HT1080 (cell line): Measurements from ENCODE around the gene KCNIP1. TPM values are rescaled to one million over a fixed set of nuclear protein-coding genes. Genes with fewer than 3 reads are reported as not detected.

ENCODE experiments used
- DNase-seq: peaks from one replicate; pipeline ENCODE4 v3.0.0-alpha.2; 2015; ENCODE audit warnings: low read depth
- polyA plus RNA-seq, 2 experiments: library from polyadenylated mRNA; depleted of rRNA; stranded (reverse); fragments of >200 nt; gene quantifications; 2 replicates each; pipeline ENCODE4 v1.2.3, GENCODE V29; 2015
- total RNA-seq: library from RNA; depleted of rRNA; stranded (reverse); fragments of >200 nt; shearing (Covaris generic); gene quantifications from 2 replicates; pipeline ENCODE4 v1.2.3, GENCODE V29; 2014; rRNA removed

The KCNIP1 gene
- not detected in 2 replicates for total RNA-seq
- polyA plus RNA-seq (2015; cell fraction: cytosol; rRNA removed): not detected in 2 replicates
- not detected in 2 replicates for polyA plus RNA-seq (2015; cell fraction: nucleus; rRNA removed)

- no peak for DNase-seq
Observed at GRCh38 chr5:170503990-170504596, at the start of gene KCNIP1. Gene KCNIP1 (plus strand): TSS chr5:170504020.

GRCh38 chr5:170463426-170463825, 40.4 kb upstream of the KCNIP1 start:
- no peak for DNase-seq

GRCh38 chr5:170464280-170465127, 39.3 kb upstream of the KCNIP1 start:
- no peak for DNase-seq

DNA sequence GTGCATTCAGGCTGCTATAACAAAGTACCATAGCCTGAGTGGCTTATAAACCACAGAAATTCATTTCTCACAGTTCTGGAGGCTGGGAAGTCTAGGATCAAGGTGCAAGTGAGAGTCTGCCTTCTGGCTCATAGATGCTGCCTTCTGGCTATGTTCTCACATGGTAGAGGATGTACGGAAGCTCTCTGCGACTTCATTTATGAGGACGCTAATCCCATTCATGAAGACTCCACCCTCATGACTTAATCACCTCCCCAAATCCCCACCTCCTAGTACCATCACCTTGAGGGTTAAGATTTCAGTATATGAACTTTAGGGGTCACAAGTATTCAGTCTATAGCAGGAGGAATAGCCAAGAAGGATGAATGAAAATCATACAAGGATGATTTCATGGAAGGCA, 37.3 kb upstream of the KCNIP1 start:
- DNase-seq: no peak

- DNase-seq: peak; percentile 93
Observed at GRCh38 chr5:170466988-170467707, 36.7 kb upstream of the KCNIP1 start.

- DNase-seq: no peak
Observed at GRCh38 chr5:170468633-170469285, 35.1 kb upstream of the KCNIP1 start.

DNA sequence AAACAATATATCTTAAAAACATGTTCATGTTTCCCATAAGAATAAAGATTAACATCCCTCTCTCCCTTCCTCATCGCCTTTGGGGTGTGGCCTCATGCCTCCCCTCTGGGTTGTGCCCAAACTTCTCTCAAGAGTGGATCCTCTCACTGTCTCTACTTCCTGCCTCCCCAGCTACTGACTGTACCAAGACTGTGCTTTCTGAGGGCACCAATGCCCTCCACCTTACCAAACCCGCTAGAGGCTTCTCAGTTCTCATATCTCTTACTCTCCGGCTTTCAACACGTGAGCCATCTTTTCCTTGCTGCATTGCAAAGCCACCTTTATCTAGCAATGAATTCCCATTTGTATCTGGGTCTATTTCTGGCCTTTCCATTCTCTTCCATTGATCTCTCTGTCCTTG, 34.4 kb upstream of the KCNIP1 start:
- no peak for DNase-seq

GRCh38 chr5:170470275-170470674, 33.5 kb upstream of the KCNIP1 start:
- DNase-seq: no peak

GRCh38 chr5:170470808-170471404, 32.9 kb upstream of the KCNIP1 start:
- no peak for DNase-seq

- DNase-seq: no peak
Observed at GRCh38 chr5:170471551-170472178, 32.2 kb upstream of the KCNIP1 start.

- DNase-seq: no peak
Observed at GRCh38 chr5:170473642-170474041, 30.2 kb upstream of the KCNIP1 start.

- DNase-seq: no peak
Observed at GRCh38 chr5:170474489-170475274, 29.1 kb upstream of the KCNIP1 start.

- DNase-seq: no peak
Observed at GRCh38 chr5:170475294-170476000, 28.4 kb upstream of the KCNIP1 start.

DNA sequence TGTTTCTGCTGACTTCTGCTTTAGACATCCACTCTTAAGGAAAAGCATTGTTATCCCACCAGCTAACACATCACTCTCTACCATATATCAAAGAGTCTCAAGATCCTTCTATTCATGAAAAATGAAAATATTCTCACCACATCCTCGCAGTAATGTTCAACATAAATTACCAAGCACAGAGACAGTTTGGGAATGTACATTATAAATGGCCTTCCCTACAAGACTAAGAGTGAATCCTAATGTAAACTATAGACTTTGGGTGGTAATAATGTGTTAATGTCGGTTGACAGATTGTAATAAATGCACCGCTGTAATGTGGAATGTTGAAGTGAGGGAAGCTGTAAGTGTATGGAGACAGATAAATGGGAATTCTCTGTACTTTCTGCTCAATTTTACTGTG, 27.1 kb upstream of the KCNIP1 start:
- no peak for DNase-seq

DNA sequence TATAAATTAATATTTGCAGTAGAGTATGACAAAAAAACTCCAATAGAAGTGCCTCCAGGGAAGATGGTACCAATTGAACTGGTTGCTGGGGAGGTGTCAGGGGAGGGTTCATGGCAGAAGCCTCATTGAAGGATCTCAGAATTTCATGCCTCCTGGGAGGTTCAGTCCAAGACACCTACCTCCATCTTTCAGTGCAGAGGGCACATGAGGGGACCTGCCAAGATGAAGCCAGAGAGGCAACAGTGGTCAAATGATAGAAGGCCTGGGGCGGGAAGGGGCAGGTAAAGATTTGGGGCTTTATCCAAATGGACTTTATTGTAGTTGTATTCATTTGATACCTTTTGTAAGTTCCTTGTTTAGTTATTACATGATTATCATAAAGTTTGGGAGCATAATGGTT, 25.9 kb upstream of the KCNIP1 start:
- no peak for DNase-seq

DNA sequence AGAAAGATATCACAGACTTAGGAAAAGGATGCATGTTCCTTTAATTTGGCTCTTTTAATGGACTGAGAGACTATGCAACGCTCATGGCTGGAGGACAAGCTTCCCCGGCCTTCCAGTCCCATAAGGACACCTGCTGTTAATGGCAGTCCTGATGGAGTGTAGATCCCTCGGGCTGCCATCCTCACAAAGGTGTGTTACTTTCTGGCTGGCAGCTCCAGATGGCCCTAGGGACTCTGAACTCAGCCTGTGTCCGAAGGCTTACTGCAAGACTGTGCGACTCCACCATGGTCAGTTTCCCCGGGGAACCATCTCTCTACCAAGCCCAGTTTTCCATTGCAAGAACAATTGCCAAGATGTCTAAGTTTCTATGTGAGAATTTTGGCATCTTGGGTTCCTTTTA, 25.5 kb upstream of the KCNIP1 start:
- no peak for DNase-seq

- peak; percentile 57 for DNase-seq
Observed at GRCh38 chr5:170479484-170479883, 24.3 kb upstream of the KCNIP1 start.

GRCh38 chr5:170480260-170480659, 23.6 kb upstream of the KCNIP1 start:
- DNase-seq: no peak

GRCh38 chr5:170481849-170482248, 22.0 kb upstream of the KCNIP1 start:
- no peak for DNase-seq
